Measurements from ENCODE around the gene HMBS.

HMBS gene

GRCh38 chr11:119067371-119068222 lies 17.1 kb upstream of the HMBS start, which contains the start of gene VPS11:
TSS of gene VPS11 (plus strand) at chr11:119067818. CDS start at chr11:119067824, 6 bp downstream.
- peak within 1 kb of the TSS; percentile 100 for H3K4me3 ChIP-seq (replicated peaks; ENCODE audit: low read depth, low read length)
- TF ChIP-seq, protein P1, sequence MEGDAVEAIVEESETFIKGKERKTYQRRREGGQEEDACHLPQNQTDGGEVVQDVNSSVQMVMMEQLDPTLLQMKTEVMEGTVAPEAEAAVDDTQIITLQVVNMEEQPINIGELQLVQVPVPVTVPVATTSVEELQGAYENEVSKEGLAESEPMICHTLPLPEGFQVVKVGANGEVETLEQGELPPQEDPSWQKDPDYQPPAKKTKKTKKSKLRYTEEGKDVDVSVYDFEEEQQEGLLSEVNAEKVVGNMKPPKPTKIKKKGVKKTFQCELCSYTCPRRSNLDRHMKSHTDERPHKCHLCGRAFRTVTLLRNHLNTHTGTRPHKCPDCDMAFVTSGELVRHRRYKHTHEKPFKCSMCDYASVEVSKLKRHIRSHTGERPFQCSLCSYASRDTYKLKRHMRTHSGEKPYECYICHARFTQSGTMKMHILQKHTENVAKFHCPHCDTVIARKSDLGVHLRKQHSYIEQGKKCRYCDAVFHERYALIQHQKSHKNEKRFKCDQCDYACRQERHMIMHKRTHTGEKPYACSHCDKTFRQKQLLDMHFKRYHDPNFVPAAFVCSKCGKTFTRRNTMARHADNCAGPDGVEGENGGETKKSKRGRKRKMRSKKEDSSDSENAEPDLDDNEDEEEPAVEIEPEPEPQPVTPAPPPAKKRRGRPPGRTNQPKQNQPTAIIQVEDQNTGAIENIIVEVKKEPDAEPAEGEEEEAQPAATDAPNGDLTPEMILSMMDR (IDR thresholded peaks at IDR 0.05; ENCODE audit: low read length, missing control alignments): no peak
- peak; percentile 97 for DNase-seq (ENCODE audit: low read depth)

- TF ChIP-seq, protein P1 (IDR thresholded peaks at IDR 0.05; ENCODE audit: low read length, missing control alignments): no peak
- H3K4me3 ChIP-seq (replicated peaks; ENCODE audit: low read depth, low read length): no peak overlapping the region
- no peak for DNase-seq (ENCODE audit: low read depth)
These were observed 6.8 kb upstream of the HMBS start for GRCh38 chr11:119077839-119078238.

- H3K4me3 ChIP-seq (replicated peaks; ENCODE audit: low read depth, low read length): no peak overlapping the region
- no peak for DNase-seq (ENCODE audit: low read depth)
- TF ChIP-seq, protein P1 (IDR thresholded peaks at IDR 0.05; ENCODE audit: low read length, missing control alignments): no peak
These were observed 5.8 kb upstream of the HMBS start for GRCh38 chr11:119078675-119079420.

DNA sequence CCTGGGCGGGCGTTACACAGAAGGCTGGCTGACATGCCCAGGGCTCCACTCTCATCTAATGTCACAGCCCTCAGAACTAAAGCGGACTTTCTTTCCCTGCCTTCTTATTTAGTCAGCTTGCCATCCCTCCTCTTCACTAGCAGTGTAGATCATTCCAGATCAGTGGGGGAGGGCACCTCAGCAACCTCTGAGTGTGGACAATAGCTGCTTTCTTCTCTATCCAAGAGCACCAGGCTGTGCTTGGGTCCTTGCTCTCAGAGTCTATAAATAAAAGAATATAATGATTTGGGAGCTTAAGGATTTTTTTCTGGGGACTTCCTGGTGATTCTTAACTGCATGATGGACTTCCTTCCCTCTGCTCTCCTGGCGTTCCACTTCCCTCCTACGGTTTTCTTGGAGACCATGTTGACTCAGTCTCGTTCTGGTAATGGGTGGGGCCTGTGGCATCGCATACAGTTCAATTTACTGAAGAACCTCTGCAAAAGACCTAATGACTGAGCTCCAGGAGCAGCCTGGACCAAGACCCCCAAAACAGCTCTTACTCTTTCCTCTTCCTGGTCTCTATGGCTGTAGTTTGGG lies 2.9 kb upstream of the HMBS start:
- TF ChIP-seq, protein P1 (IDR thresholded peaks at IDR 0.05; ENCODE audit: low read length, missing control alignments): no peak
- no peak overlapping the region for H3K4me3 ChIP-seq (replicated peaks; ENCODE audit: low read depth, low read length)
- DNase-seq (ENCODE audit: low read depth): no peak

- peak overlapping the region; percentile 93 for H3K4me3 ChIP-seq (replicated peaks; ENCODE audit: low read depth, low read length)
- no peak for DNase-seq (ENCODE audit: low read depth)
- TF ChIP-seq, protein P1 (IDR thresholded peaks at IDR 0.05; ENCODE audit: low read length, missing control alignments): no peak
These were observed 761 bp downstream of the HMBS start for GRCh38 chr11:119085437-119085847.

DNA sequence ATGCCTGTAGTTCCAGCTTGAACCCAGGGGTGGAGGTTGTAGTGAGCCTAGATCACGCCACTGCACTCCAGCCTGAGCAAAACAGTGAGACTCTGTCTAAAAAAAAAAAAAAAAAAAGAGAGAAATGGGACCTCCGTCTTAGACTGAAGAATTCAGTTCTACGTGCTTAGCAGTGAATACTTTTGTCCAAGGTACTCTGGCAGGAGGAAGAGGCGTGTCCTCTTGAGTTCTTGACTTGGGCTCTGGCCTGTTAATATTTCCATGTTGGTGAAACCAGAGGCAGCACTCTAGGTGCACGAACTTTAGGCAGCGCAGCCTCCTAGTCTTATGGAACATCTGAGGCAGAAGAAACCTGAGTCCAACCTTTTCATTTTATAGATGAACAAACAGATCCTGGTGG lies 2.4 kb downstream of the HMBS start:
- no peak for DNase-seq (ENCODE audit: low read depth)
- H3K4me3 ChIP-seq (replicated peaks; ENCODE audit: low read depth, low read length): no peak overlapping the region
- TF ChIP-seq, protein P1 (IDR thresholded peaks at IDR 0.05; ENCODE audit: low read length, missing control alignments): no peak

All from fibroblast of pulmonary artery (primary cell).